ENCODE data around the gene ARL6IP1.

ARL6IP1 gene

GRCh38 chr16:18801145-18801972 lies at the start of gene ARL6IP1:
Gene ARL6IP1 (minus strand): TSS chr16:18801549. CDS start chr16:18801466, 83 bp downstream.
- DNase-seq: peak; percentile 98

GRCh38 chr16:18846416-18846815 lies 45.1 kb upstream of the ARL6IP1 start:
- DNase-seq: no peak

GRCh38 chr16:18842565-18842964 lies 41.2 kb upstream of the ARL6IP1 start:
- DNase-seq: no peak

- no peak for DNase-seq
These were observed 40.6 kb upstream of the ARL6IP1 start for GRCh38 chr16:18841833-18842525.

GRCh38 chr16:18839555-18839954 lies 38.2 kb upstream of the ARL6IP1 start:
- no peak for DNase-seq

GRCh38 chr16:18836702-18837101 lies 35.4 kb upstream of the ARL6IP1 start:
- no peak for DNase-seq

GRCh38 chr16:18834864-18835263 lies 33.5 kb upstream of the ARL6IP1 start:
- DNase-seq: no peak

GRCh38 chr16:18833707-18834505 lies 32.6 kb upstream of the ARL6IP1 start:
- no peak for DNase-seq

- no peak for DNase-seq
These were observed 31.3 kb upstream of the ARL6IP1 start for GRCh38 chr16:18832613-18833012.

GRCh38 chr16:18832006-18832405 lies 30.7 kb upstream of the ARL6IP1 start:
- no peak for DNase-seq

- no peak for DNase-seq
These were observed 27.9 kb upstream of the ARL6IP1 start for GRCh38 chr16:18829251-18829650.

- DNase-seq: no peak
These were observed 26.5 kb upstream of the ARL6IP1 start for GRCh38 chr16:18827890-18828289.

- DNase-seq: no peak
These were observed 14.9 kb upstream of the ARL6IP1 start for GRCh38 chr16:18816286-18816685.

GRCh38 chr16:18811925-18812324 lies 10.6 kb upstream of the ARL6IP1 start:
- DNase-seq: no peak

GRCh38 chr16:18809165-18809564 lies 7.8 kb upstream of the ARL6IP1 start:
- no peak for DNase-seq

- no peak for DNase-seq
These were observed 4.0 kb upstream of the ARL6IP1 start for GRCh38 chr16:18805257-18805773.

GRCh38 chr16:18804540-18804939 lies 3.2 kb upstream of the ARL6IP1 start:
- no peak for DNase-seq

GRCh38 chr16:18803569-18804462 lies 2.5 kb upstream of the ARL6IP1 start:
- no peak for DNase-seq

- DNase-seq: no peak
These were observed 1.5 kb upstream of the ARL6IP1 start for GRCh38 chr16:18802767-18803343.

- DNase-seq: no peak
These were observed 589 bp downstream of the ARL6IP1 start for GRCh38 chr16:18800775-18801144.

GRCh38 chr16:18800293-18800692 lies 1.1 kb downstream of the ARL6IP1 start:
- no peak for DNase-seq

- no peak for DNase-seq
These were observed 1.8 kb downstream of the ARL6IP1 start for GRCh38 chr16:18799500-18799899.

Measured in NCI-H2171 (cell line).